OCI-LY7 (cell line): ENCODE results near the gene NVL.
A peak's percentile ranks its signal among the peaks of the same experiment; 100 is the strongest.

Experiments
- EZH2phosphoT487 ChIP-seq: fragments of 200-600 bp; sonication (generic); IDR thresholded peaks from 2 replicates; pipeline ENCODE4 v1.6.1; 2018; ENCODE audit warnings: low read depth, borderline replicate concordance, mild to moderate bottlenecking, mixed run types, antibody characterized with exemption, low read length, moderate library complexity, mixed read lengths
- TF ChIP-seq, protein P1 (sequence below): fragments of 200-600 bp; sonication (generic); conservative IDR thresholded peaks from 2 replicates; pipeline ENCODE4 v1.5.1; 2014; ENCODE audit warnings: mild to moderate bottlenecking, antibody characterized with exemption, low read length, moderate library complexity, mixed read lengths

DNA sequence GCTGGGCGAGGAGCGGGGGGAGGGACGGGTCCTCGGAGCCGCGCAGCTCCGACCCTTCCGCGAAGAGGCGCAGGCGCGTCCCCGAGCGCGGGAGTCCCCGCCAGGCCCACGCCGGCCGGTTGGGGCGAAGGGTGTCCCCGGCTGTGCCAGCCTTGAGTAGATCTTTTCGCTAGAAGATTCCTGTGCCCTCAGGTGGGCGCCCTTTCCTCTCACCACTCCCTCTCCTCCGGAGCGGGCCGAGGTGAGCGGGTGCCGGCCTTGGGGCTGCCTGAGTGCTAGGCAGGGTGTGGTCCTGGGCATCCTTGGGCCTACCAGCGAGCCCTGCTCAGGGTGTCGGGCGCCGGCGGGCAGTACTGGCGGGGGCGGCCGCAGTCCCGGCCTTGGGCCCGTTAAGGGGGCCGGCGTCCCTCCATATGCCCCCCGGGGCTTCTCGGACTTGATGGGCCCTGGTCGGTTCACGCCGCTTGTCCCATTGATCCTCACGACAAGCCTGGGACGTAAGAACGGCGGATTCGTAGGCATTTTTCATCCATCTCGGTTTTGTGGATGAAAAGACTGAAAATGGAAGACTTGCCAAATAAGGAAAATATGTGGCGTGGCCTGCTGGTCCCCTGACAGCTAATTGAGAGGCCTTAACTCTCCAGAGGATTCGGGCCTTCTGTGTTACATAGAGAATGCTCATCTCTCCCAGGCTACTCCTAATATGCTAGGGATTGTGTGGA is 146.2 kb downstream of the NVL start:
- TF ChIP-seq, protein P1, sequence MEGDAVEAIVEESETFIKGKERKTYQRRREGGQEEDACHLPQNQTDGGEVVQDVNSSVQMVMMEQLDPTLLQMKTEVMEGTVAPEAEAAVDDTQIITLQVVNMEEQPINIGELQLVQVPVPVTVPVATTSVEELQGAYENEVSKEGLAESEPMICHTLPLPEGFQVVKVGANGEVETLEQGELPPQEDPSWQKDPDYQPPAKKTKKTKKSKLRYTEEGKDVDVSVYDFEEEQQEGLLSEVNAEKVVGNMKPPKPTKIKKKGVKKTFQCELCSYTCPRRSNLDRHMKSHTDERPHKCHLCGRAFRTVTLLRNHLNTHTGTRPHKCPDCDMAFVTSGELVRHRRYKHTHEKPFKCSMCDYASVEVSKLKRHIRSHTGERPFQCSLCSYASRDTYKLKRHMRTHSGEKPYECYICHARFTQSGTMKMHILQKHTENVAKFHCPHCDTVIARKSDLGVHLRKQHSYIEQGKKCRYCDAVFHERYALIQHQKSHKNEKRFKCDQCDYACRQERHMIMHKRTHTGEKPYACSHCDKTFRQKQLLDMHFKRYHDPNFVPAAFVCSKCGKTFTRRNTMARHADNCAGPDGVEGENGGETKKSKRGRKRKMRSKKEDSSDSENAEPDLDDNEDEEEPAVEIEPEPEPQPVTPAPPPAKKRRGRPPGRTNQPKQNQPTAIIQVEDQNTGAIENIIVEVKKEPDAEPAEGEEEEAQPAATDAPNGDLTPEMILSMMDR, result peak; percentile 52
- no peak for TF ChIP-seq EZH2phosphoT487
